HepG2 (cell line): Measurements from ENCODE around the gene GDPD5. TPM values are rescaled to one million over a fixed set of nuclear protein-coding genes. Genes with fewer than 3 reads are reported as not detected.

Experiments used
- ATM ChIP-seq: fragments of 450-650 bp; IDR thresholded peaks from 2 replicates; pipeline ENCODE4 v1.7.1; 2017; ENCODE audit warnings: mild to moderate bottlenecking, borderline replicate concordance
- GTF3A ChIP-seq: sonication (generic); formaldehyde crosslinking; conservative IDR thresholded peaks from 2 replicates; pipeline ENCODE4 v1.4.0; 2020; ENCODE audit warnings: mild to moderate bottlenecking, missing genetic modification reagents
- KAT7 ChIP-seq: IDR thresholded peaks from 2 replicates; pipeline ENCODE4 v1.6.1; 2018; ENCODE audit warnings: borderline replicate concordance, missing compliant biosample characterization
- MED1 ChIP-seq: sonication (generic); formaldehyde crosslinking; IDR thresholded peaks from 2 replicates; pipeline ENCODE4 v1.4.0; 2020; ENCODE audit warnings: missing genetic modification reagents
- NFYB ChIP-seq: sonication (generic); formaldehyde crosslinking; IDR thresholded peaks from 2 replicates; pipeline ENCODE4 v1.4.0; 2020; ENCODE audit warnings: missing genetic modification reagents
- RELA ChIP-seq: sonication (generic); formaldehyde crosslinking; IDR thresholded peaks from 2 replicates; pipeline ENCODE4 v1.4.0; 2020; ENCODE audit warnings: missing genetic modification reagents
- SOX6 ChIP-seq, 2 experiments: fragments of 450-650 bp in 1 of 2; sonication (generic) in 1 of 2; formaldehyde crosslinking in 1 of 2; IDR thresholded peaks; 2 replicates each; pipeline versions ENCODE4 v1.4.0 to v1.6.1; 2017 to 2020; ENCODE audit warnings: antibody characterized with exemption in 1 of 2, mild to moderate bottlenecking in 1 of 2, missing genetic modification reagents in 1 of 2
- U2AF2 ChIP-seq: fragments of 200-400 bp; formaldehyde crosslinking; IDR thresholded peaks from 2 replicates; pipeline ENCODE4 v1.6.1; 2017; ENCODE audit warnings: low read depth, mild to moderate bottlenecking, low read length
- ZFP36L2 ChIP-seq: sonication (generic); formaldehyde crosslinking; IDR thresholded peaks from 2 replicates; pipeline ENCODE4 v1.4.0; 2020; ENCODE audit warnings: missing genetic modification reagents
- ZKSCAN5 ChIP-seq: sonication (generic); formaldehyde crosslinking; IDR thresholded peaks from 2 replicates; pipeline ENCODE4 v1.5.1; 2020; ENCODE audit warnings: mild to moderate bottlenecking, missing genetic modification reagents
- ZNF274 ChIP-seq: sonication (generic); formaldehyde crosslinking; IDR thresholded peaks from 2 replicates; pipeline ENCODE4 v1.5.1; 2020; ENCODE audit warnings: mild to moderate bottlenecking, missing genetic modification reagents
- ZNF280D ChIP-seq: sonication (generic); formaldehyde crosslinking; IDR thresholded peaks from 2 replicates; pipeline ENCODE4 v1.5.1; 2020; ENCODE audit warnings: mild to moderate bottlenecking, missing genetic modification reagents
- ZNF501 ChIP-seq: sonication (generic); formaldehyde crosslinking; IDR thresholded peaks from 2 replicates; pipeline ENCODE4 v1.5.1; 2020; ENCODE audit warnings: mild to moderate bottlenecking, moderate library complexity, missing genetic modification reagents
- ZNF7 ChIP-seq: IDR thresholded peaks from 2 replicates; pipeline ENCODE4 v1.6.1; 2016; ENCODE audit warnings: missing biosample characterization, missing genetic modification reagents
- ZNF747 ChIP-seq: sonication (generic); formaldehyde crosslinking; IDR thresholded peaks from 2 replicates; pipeline ENCODE4 v1.8.1; 2023; ENCODE audit warnings: missing genetic modification reagents, mild to moderate bottlenecking, borderline replicate concordance
- ZNF780A ChIP-seq: sonication (generic); formaldehyde crosslinking; IDR thresholded peaks from 2 replicates; pipeline ENCODE4 v1.8.0; 2022; ENCODE audit warnings: mild to moderate bottlenecking, missing genetic modification reagents, moderate library complexity
- polyA plus RNA-seq, 8 experiments: library from polyadenylated mRNA; depleted of rRNA in 3 of 8; stranded (reverse) in 7 of 8; unstranded in 1 of 8; fragments of >200 nt; fragmentation: Illumina TruSeq in 4 of 8; extraction: Trizol in 4 of 8; gene quantifications; 2 replicates each; pipeline versions ENCODE4 v1.2.1 to v1.2.3, GENCODE V29; 2011 to 2016; ENCODE audit warnings: low read depth in 4 of 8, missing spikeins in 1 of 8, mixed read lengths in 1 of 8; ENCODE audit not compliant: insufficient read depth in 1 of 8
- total RNA-seq, 5 experiments: library from RNA; depleted of rRNA; stranded (reverse); fragments of >200 nt; fragmentation: Illumina TruSeq; extraction: Trizol; gene quantifications; 2 replicates each; pipeline ENCODE4 v1.2.3, GENCODE V29; 2016; ENCODE audit warnings: low read depth in 1 of 5
- TF ChIP-seq, protein P1 (sequence below): sonication (generic); formaldehyde crosslinking; IDR thresholded peaks from 2 replicates; pipeline ENCODE4 v1.4.0; 2020; ENCODE audit warnings: missing genetic modification reagents
- TF ChIP-seq, protein P2 (sequence below): IDR thresholded peaks from 2 replicates; pipeline ENCODE4 v1.6.1; 2016; ENCODE audit warnings: missing biosample characterization, missing genetic modification reagents, low read depth

Gene GDPD5
- total and polyA plus RNA-seq, 2 of the 13 experiments (the other 11 are each of a cell fraction or from before 2014, with no cell fraction given) = 55.0 to 67.5 TPM

GRCh38 chr11:75523811-75524664, 1.7 kb downstream of the GDPD5 start (continued):
- TF ChIP-seq, protein P1, sequence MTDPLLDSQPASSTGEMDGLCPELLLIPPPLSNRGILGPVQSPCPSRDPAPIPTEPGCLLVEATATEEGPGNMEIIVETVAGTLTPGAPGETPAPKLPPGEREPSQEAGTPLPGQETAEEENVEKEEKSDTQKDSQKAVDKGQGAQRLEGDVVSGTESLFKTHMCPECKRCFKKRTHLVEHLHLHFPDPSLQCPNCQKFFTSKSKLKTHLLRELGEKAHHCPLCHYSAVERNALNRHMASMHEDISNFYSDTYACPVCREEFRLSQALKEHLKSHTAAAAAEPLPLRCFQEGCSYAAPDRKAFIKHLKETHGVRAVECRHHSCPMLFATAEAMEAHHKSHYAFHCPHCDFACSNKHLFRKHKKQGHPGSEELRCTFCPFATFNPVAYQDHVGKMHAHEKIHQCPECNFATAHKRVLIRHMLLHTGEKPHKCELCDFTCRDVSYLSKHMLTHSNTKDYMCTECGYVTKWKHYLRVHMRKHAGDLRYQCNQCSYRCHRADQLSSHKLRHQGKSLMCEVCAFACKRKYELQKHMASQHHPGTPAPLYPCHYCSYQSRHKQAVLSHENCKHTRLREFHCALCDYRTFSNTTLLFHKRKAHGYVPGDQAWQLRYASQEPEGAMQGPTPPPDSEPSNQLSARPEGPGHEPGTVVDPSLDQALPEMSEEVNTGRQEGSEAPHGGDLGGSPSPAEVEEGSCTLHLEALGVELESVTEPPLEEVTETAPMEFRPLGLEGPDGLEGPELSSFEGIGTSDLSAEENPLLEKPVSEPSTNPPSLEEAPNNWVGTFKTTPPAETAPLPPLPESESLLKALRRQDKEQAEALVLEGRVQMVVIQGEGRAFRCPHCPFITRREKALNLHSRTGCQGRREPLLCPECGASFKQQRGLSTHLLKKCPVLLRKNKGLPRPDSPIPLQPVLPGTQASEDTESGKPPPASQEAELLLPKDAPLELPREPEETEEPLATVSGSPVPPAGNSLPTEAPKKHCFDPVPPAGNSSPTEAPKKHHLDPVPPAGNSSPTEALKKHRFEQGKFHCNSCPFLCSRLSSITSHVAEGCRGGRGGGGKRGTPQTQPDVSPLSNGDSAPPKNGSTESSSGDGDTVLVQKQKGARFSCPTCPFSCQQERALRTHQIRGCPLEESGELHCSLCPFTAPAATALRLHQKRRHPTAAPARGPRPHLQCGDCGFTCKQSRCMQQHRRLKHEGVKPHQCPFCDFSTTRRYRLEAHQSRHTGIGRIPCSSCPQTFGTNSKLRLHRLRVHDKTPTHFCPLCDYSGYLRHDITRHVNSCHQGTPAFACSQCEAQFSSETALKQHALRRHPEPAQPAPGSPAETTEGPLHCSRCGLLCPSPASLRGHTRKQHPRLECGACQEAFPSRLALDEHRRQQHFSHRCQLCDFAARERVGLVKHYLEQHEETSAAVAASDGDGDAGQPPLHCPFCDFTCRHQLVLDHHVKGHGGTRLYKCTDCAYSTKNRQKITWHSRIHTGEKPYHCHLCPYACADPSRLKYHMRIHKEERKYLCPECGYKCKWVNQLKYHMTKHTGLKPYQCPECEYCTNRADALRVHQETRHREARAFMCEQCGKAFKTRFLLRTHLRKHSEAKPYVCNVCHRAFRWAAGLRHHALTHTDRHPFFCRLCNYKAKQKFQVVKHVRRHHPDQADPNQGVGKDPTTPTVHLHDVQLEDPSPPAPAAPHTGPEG (CRISPR knock-in tag) = no peak
- no peak for TF ChIP-seq ZNF7
- no peak for TF ChIP-seq ZNF780A (CRISPR knock-in tag)
- TF ChIP-seq ATM = no peak
- no peak for TF ChIP-seq ZNF274 (CRISPR knock-in tag)
- no peak for TF ChIP-seq SOX6 (IDR thresholded peaks at IDR 0.05)
- TF ChIP-seq SOX6 (CRISPR knock-in tag; IDR thresholded peaks at IDR 0.05) = peak; percentile 85
- no peak for TF ChIP-seq ZNF501 (CRISPR knock-in tag)
- TF ChIP-seq, protein P2, sequence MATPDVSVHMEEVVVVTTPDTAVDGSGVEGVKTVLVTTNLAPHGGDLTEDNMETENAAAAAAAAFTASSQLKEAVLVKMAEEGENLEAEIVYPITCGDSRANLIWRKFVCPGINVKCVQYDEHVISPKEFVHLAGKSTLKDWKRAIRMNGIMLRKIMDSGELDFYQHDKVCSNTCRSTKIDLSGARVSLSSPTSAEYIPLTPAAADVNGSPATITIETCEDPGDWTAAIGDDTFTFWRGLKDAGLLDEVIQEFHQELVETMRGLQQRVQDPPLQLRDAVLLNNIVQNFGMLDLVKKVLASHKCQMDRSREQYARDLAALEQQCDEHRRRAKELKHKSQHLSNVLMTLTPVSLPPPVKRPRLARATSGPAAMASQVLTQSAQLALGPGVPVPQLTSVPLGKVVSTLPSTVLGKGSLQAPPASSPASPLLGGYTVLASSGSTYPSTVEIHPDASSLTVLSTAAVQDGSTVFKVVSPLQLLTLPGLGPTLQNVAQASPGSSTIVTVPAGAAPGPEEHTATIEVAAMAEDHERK (CRISPR knock-in tag) = no peak
- peak; percentile 96 for TF ChIP-seq RELA (CRISPR knock-in tag)
- 0 out of 2 replicates have a peak, but pooled peaks have one; percentile 60 for TF ChIP-seq ZNF280D (CRISPR knock-in tag)
- TF ChIP-seq ZNF747 (CRISPR knock-in tag) = no peak; the same call in 1 of the 2 replicates
- no peak for TF ChIP-seq ZKSCAN5 (CRISPR knock-in tag)
- TF ChIP-seq U2AF2 = no peak
- 0 out of 2 replicates have a peak, but pooled peaks have one; percentile 49 for TF ChIP-seq KAT7
- TF ChIP-seq MED1 (CRISPR knock-in tag) = peak; percentile 76
- no peak for TF ChIP-seq NFYB (CRISPR knock-in tag)
- no peak for TF ChIP-seq ZFP36L2 (CRISPR knock-in tag)
- TF ChIP-seq GTF3A (CRISPR knock-in tag) = no peak
